GM18517 (cell line): ENCODE measurements around the gene TRIM14.
"Not testable (repeated sequence)": the region's sequence is repeated elsewhere in the genome, so short reads cannot be mapped to it uniquely, and the experiment has no call there.

ENCODE experiments used
- ATAC-seq: cut with Tn5 transposase; IDR thresholded peaks from one replicate; pipeline ENCODE4 v1.9.1; 2021; ENCODE audit warnings: mild to moderate bottlenecking, moderate library complexity; ENCODE audit not compliant: unreplicated experiment

TRIM14 gene

DNA sequence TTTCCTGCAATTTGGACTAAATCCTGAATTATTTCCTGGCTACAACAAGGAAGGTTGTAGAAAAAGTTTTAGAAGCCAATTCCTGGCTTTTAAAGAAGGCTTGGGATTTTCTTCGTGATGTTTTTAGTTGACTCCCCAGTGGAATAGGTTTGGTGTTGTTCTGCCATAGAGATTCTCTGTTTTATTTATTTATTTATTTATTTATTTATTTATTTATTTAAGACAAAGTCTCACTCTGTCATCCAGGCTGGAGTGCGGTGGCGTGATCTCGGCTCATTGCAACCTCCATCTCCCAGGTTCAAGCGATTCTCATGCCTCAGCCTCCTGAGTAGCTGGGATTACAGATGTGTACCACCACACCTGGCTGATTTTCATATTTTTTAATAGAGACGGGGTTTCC lies 1.9 kb downstream of the TRIM14 start:
- not testable (repeated sequence) for ATAC-seq

GRCh38 chr9:98109052-98109451 lies 10.0 kb downstream of the TRIM14 start:
- no peak for ATAC-seq

DNA sequence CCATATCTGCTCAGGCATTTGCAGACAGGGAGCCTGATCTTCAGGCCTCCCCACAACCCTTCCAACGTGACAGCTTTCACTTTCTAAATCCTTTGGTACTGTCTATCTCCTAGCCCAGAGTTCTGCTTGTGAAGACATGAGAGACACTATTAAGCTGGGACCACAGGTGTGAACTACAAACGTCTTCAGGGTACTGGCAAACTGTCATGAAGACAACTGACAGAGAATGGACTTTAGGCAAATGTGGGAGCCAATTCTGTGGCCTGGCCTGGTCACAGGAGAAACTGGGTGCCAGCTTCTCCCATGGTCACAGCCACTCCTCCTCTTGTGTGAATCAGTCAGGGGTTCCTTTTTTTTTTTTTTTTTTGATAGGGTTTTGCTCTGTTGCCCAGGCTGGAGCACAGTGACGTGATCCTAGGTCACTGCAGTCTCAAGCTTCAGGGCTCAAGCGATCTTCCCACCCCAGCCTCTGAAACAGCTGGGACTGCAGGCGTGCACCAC lies 10.4 kb downstream of the TRIM14 start:
- ATAC-seq, result peak; percentile 69

GRCh38 chr9:98107926-98108325 lies 11.1 kb downstream of the TRIM14 start:
- peak; percentile 19 for ATAC-seq

DNA sequence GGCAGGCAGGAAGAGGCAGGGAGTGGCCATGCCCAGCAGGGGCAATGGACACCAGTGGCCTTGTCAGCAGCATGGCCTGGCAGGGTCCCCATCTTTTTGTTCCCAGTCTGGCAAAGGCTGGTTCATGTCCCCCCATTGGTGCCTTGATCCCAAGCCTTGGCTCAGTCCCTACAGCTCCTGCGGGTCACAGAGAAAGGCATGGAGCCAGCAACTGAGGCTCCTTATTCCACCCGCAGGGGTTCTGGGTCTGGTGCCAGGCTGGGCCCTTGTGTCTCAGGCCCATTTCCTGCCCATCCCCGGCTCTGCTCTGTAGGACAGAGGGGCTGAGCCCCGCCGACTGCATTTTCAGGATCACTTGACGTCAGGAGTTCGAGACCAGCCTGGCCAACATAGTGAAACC lies 14.0 kb downstream of the TRIM14 start:
- ATAC-seq, result no peak

- no peak for ATAC-seq
Measured at GRCh38 chr9:98104445-98104881, 14.6 kb downstream of the TRIM14 start.

DNA sequence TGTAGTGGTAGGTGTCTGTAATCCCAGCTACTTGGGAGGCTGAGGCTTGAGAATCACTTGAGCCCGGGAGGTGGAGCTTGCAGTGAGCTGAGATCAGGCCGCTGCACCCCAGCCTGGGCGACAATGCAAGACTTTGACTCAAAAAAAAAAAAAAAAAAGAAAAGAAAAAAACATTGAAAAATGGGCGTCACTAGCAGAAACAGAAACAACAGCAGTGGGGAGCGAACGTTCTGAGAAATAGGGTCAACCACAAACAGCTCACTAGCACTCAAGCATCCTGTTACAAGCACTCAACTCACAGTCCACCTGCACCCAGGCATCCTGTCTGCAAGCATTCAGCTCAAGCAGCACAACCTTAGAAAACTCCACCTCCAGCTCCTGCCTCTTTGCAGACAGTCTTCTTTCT lies 17.2 kb downstream of the TRIM14 start:
- peak; percentile 99 for ATAC-seq

- ATAC-seq, result no peak
Measured at GRCh38 chr9:98101416-98101815, 17.6 kb downstream of the TRIM14 start.

DNA sequence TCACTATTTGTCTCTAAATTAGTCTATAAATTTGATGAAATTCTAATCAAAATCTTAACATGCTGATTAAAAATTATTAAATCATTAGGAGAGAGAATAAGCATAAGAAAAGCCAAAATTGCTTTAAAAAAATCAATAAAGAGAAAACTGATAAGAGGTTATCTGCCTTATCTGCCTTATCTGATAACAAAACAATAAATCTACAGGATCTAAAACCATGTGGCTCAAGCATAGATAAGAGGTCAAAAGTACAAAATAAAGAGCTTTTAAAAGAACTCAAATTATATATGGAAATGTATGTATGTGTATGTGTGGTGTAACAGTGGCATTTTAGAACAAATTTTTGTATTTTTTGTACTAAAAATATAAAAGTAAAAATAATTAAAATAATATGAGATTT lies 18.6 kb downstream of the TRIM14 start:
- no peak for ATAC-seq

DNA sequence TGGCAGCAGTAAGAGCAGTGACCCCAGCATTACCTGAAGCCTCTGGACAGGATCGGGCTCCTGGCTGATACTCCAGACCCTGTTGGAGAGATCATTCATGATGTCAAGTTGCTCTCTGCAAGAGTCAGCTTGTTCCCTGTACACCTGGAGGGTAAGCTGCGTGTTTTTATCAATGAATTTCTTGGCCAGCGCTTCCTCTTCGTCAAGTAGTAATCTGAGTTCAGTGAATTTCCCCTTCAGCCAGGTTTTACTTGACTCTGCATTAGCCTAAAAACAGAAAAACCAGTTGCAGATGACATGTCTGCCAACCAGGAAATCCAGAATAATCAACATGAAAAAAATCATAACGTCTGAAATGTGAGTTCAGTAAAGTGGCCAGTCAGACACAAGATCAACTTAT lies 19.1 kb downstream of the TRIM14 start:
- ATAC-seq, result no peak

DNA sequence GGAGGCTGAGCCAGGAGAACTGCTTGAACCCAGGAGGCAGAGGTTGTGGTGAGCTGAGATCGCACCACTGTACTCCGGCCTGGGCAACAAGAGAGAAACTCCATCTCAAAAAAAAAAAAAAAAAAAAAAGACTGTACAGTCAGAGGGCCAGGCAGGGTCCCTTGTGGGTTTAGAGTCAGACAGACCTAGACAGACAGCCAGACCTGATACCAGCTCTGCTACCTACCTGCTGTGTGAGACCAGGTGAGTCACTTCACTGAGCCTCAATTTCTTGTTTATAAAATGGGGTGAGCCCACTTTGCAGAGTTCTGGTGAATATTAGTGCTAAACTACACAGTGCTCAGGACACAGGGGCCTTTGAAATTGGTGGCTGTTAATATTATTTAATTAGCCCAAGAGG lies 19.7 kb downstream of the TRIM14 start:
- no peak for ATAC-seq

GRCh38 chr9:98097836-98098235 lies 21.2 kb downstream of the TRIM14 start:
- ATAC-seq, result no peak

DNA sequence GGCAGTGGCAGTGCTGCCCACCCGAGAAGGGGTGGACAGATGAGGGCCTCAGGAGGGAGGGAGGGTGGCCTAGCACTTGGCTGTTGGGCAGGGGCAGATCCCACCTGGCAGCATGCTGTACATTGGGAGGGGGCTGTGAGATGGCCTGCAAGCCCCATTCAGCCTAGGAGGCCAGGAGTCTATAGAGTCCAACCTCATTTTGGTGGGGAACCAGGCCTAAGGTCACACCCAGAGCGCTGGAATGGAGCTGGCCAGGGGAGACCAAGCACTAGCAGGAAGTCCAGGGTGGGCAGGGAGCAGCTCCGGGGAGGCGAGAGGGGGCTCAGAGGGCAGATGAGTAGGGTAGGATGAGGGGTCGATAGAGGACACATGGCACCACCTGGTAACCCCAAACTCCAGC lies 22.9 kb downstream of the TRIM14 start:
- ATAC-seq, result no peak

DNA sequence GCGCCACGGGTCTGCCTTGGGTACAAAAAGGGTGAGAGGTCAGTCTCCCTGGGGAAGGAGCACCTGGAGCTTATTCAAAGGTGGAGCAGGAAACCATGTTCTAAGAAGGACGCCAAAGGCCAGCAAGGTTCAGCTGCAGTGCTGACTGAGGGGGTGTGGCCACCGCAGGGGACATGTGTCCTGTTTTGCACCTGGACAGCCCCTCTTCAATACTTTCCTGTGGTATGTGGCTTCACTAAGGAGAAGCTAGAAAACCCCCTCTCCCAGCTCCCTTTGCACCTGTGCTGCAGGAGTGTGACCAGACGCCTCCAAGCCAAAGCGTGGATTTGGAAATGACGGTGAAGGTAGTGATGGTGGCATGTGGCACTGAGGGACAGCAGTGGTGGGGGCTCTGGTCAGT lies 23.6 kb downstream of the TRIM14 start:
- ATAC-seq, result no peak

DNA sequence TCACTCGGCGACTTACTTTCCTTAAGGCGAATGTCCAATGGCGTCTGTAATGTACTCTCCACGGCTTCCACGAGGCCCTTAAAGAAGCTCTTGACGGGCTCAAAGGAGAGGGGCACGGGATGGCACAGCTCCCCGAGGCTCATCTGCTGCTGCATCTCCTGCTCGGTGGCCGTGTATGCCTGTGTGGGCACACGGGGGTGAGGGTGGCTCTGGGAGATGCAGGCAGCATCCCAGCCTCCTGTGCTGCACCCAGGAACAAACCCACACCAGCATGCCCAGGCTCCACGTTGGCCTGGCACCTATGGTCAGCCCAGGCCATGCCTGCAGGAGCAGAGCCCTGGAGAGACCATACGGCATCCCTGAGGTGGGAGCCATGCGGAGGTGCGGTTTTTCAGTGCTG lies 24.2 kb downstream of the TRIM14 start:
- ATAC-seq, result no peak

DNA sequence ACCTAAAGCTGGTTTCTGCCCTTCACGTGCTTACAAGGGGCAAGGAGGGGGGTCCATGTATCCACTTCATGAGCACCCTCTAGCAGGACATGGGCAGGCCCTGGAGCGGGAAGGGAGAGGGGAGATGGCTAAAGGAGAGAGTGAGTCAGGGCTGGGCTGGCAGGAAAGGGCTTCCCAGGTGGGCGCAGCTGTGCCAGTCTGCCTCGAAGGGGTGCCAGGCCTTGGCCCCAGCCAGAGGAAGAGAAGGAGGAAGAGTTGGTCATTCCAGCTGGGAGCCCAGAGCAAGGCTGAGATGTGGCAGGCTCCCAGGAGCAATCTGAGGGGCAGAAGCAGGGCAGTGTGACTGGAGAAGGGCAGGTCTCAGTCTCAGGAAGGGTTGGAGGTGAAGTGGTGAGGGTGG lies 24.7 kb downstream of the TRIM14 start:
- ATAC-seq, result no peak

GRCh38 chr9:98092613-98092931 lies 26.4 kb downstream of the TRIM14 start:
- ATAC-seq, result no peak

DNA sequence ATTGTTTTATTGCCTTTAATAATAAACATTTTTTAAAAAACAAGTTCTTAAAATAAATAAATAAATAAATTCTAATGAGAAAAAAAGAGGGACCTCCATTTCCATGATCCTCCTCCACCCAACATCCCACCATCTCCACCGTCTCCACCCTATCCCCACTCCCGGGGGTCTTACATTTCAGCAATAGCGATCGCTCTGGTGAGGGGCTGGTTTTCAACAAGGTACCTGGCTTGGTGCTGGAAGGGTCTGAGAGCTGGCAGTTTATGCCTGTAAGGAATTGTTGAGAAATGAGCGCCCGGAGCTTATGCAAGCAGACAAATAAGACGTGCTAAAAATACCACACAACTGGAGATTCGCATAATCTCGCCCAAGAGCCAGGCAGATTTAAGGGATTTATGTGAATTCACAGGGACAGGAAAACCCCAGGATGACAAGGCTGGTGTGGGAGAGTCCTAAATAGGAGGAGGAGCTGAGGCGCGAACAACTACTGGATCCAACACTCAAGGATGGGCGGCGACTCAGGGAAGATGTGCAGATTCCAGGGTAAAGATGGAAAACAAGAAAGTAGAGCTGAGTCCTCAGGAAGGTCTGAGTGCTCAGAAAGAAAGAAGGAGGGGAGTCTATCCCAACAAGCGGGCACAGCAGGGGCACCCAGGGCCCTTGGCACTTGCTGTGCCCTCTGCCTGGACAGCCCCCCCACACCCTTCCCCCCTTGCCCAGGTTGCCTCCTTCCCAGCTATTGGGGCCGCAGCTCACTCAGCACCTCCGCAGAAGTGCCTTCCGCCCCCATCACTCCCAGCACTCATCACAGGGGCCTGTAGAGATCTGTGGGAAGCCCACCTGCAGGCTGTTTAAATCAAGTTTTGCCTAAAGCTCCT lies 27.0 kb downstream of the TRIM14 start:
- ATAC-seq, result no peak

GRCh38 chr9:98090674-98091073 lies 28.3 kb downstream of the TRIM14 start:
- ATAC-seq, result not testable (repeated sequence)

DNA sequence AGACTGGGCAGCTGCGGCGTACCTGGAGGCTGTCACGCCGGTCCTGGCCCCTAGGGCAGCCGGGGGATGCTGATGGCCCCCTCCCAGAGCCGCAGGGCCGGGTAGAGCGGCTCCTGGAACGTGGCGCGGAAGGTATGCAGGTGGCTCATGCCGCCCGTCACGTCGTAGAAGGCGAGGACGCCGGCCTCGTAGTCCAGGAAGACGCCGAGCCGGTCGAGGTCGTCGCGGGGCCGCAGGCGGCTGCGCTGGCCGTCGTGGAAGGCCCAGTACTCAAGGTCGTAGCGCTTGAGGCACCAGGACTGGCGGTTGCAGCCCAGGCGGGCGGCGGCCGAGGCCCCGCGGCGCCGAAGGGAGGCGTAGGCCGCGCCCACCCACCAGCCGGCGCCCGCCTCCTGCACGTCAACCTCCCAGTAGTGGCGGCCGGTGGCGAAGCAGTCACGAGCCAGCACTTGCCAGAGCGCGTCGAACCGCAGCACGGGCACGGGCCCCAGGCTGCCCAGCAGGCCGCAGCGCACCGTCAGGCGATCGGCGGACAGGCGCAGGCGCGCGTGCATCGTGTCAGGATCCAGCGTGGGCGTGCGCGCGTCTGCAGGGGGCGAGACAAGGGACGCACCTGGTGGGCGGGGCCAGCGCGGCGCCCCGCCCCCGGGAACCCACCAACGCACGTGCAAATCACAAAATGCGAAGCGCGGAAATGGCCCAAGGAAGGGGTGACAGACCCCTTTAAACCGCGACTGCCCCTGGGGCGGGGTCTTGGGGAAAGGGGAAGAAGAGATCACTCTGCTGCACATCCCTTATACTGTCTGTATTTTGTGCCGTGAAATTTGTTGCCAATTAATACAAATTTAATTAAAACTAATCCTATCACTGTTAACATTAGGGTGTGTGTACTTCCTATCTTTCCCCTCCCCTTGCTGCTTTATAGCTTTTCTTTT lies 31.3 kb downstream of the TRIM14 start:
- no peak for ATAC-seq

DNA sequence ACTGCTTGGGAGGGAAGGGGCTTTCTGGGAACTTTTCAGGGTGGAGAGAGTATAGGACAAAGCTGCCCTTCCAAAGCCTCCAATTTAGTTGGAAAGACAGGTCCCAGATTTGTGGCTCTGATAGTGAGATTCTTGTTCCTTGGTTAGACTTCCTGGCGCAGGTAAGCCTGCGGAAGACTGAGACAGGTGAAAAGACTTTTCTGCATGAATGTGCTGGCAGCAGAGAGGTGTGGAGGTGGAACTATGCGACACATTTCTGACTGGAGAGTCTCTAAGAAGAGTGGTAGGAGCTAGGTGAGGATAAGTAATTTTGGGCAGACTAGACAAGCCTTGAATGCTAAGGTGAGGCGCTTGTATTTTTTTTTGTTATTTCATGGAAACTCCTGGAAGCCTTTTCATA lies 32.6 kb downstream of the TRIM14 start:
- ATAC-seq, result no peak

DNA sequence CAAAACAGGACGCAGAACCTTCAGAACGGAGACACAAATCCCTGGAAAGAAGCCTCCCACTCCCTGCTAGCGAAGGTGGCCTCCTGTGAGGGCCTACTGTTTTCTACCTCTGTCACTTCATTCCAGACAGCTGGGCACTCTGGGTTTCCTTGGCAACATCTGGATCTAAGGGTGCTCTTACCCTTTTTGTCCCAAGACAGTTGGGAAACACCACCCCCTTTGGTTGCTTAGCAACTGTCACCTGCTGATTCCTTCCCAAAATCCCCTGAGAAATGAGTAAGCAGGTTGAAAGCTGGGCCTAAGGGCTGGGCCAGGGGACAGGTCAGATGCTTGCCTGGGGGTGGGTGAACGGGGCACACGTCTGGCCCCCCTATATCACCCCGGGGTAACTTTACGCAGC lies 33.1 kb downstream of the TRIM14 start:
- ATAC-seq, result no peak
